Naive thymus-derived CD8-positive, alpha-beta T cell (primary cell): ENCODE results near the gene HNRNPL. TPM values are rescaled to one million over a fixed set of nuclear protein-coding genes. Genes with fewer than 3 reads are reported as not detected.
"Not testable (repeated sequence)": the region's sequence is repeated elsewhere in the genome, so short reads cannot be mapped to it uniquely, and the experiment has no call there.

Experiments
- ATAC-seq, 2 donors: fragments of 150-1000 bp; cut with Tn5 transposase in 1 of 2; sonication (Bioruptor Pico), chemical (Tn5 transposase) in 1 of 2; 1 replicate in 1 of 2; 2 replicates in 1 of 2; pipeline ENCODE4 v1.10.0; 2021; ENCODE audit warnings: mild to moderate bottlenecking in 2 of 2, moderate library complexity in 2 of 2
- POLR2A ChIA-PET: fragments of 350-600 bp; sonication (Branson Sonifier 250); formaldehyde crosslinking; loops from one replicate; lab custom pipeline; 2021; ENCODE audit warnings: antibody characterized with exemption; lab: Charles Lee
- DNase-seq, 10 donors: peaks; one replicate each; pipeline versions ENCODE4 v3.0.0 to v3.0.0-alpha.2; 2020 to 2022
- H3K27ac Mint-ChIP-seq, 10 donors: one replicate each; pipeline ENCODE4 v1.8.0; 2020 to 2022; ENCODE audit warnings: mild to moderate bottlenecking in 10 of 10, mixed read lengths in 10 of 10, moderate library complexity in 4 of 10, inconsistent platforms in 1 of 10
- H3K27me3 Mint-ChIP-seq, 5 donors: one replicate each; pipeline ENCODE4 v1.8.0; 2021 to 2022; ENCODE audit warnings: mixed read lengths in 5 of 5
- H3K36me3 Mint-ChIP-seq, 3 donors: one replicate each; pipeline ENCODE4 v1.8.0; 2020 to 2022; ENCODE audit warnings: mixed read lengths in 3 of 3, mild to moderate bottlenecking in 2 of 3, inconsistent platforms in 1 of 3
- H3K4me1 Mint-ChIP-seq, 4 donors: one replicate each; pipeline ENCODE4 v1.8.0; 2021 to 2022; ENCODE audit warnings: mixed read lengths in 4 of 4
- H3K4me3 Mint-ChIP-seq, 10 donors: one replicate each; pipeline ENCODE4 v1.8.0; 2020 to 2022; ENCODE audit warnings: mild to moderate bottlenecking in 10 of 10, mixed read lengths in 10 of 10, moderate library complexity in 6 of 10, inconsistent platforms in 1 of 10
- H3K9me3 Mint-ChIP-seq, 9 donors: one replicate each; pipeline ENCODE4 v1.8.0; 2020 to 2022; ENCODE audit warnings: mixed read lengths in 9 of 9, mild to moderate bottlenecking in 3 of 9, inconsistent platforms in 1 of 9, moderate library complexity in 1 of 9
- polyA plus RNA-seq, 3 donors: library from polyadenylated mRNA; unstranded; fragments of 300-500 nt; fragmentation: Illumina TruSeq; gene quantifications; one replicate each; pipeline ENCODE4 v1.2.3, GENCODE V29; 2021
- total RNA-seq, 8 experiments: library from RNA in 2 of 8; stranded (reverse) in 2 of 8; gene quantifications; one replicate each; pipeline ENCODE4 v1.2.3 and lab custom pipeline; 2021 to 2026

HNRNPL gene
- total and polyA plus RNA-seq, 5 experiments from 2014 or later = 70.6 to 406 (median 77.6) TPM

DNA sequence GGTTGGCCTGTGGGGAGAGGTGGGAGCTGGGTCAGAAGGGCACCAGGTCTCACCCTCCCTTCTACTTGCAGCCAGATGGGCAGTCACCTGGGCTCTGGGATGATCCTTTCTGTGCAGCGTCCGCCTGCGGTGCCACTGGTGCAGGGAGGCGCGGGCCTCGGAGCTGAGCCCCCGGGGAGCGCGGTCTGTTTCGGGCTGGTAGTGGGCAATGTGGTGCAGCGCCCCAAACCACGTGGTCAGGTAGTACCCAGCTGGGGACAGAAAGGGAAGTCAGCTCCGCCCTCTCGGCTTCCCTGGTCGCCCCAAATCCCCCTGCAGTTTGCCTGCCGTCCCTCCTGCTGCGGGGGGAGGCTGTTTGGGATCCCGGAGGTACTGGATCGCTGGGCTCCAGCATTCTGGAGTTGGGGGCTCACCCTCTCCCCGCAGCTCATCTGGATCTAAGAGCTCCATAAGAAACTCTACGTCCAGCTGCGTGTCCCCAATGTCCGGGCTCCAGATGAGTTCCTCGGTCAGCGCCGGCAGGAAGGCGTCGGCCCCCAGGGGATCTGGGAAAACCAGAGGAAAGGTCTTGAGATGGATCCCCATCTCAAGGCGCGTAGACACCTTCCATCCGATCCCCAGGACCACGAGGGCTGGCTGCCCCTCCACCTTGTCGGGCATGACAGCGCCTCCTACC is 19.5 kb upstream of the HNRNPL start:
- ATAC-seq = peak in 1 of 2 donors; percentile 24
- Mint-ChIP-seq H3K9me3 (peaks cover 0 to 2% (median 0%) of the 10 kb centered on the region in 9 donors), H3K27me3 (no peaks in the 10 kb centered on the region), H3K4me3 (peak overlapping the region; percentile 85 to 98 (median 92)), H3K36me3 (peaks cover 0 to 15% (median 5%) of the 10 kb centered on the region in 3 donors), H3K4me1 (peaks cover 28 to 67% (median 63%) of the 10 kb centered on the region in 4 donors), H3K27ac (peak overlapping the region; percentile 83 to 97 (median 92))
- POLR2A ChIA-PET = interaction anchor here (0.7 to 13.2 kb wide), 15 partner anchors 10 to 137 kb away, joined by 3 to 302 read pairs (median 7); partner anchors contain the start of genes CCER2, ECH1, HNRNPL and NFKBIB
- DNase-seq = peak in 3 of 10 donors; percentile 26 to 47 (median 30)

DNA sequence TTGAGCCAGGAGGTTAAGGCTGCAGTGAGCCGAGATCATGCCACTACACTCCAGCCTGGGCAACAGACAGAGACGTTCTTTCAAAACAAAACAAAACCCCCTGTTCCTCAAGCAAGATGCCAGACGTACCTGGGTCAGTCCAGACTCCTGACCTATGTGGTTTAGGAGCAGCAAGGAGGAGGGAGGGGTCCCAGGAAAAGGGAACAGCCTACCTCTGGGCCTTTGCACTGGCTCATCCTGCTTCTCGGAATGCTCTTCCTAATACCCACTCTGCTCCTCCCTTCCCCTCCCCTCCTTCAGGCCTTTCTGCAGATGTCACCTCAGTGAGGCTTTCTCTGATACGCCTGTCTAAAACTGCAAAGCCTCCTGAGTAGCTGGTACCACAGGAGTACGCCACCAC is 18.8 kb upstream of the HNRNPL start:
- Mint-ChIP-seq H3K9me3 (peaks cover 0 to 2% (median 0%) of the 10 kb centered on the region in 9 donors), H3K27ac (peak overlapping the region; percentile 74 to 97 (median 92)), H3K4me1 (peaks cover 29 to 70% (median 63%) of the 10 kb centered on the region in 4 donors), H3K36me3 (peaks cover 0 to 10% (median 5%) of the 10 kb centered on the region in 3 donors), H3K4me3 (peak overlapping the region; percentile 85 to 98 (median 92)), H3K27me3 (no peaks in the 10 kb centered on the region)
- ATAC-seq = no peak
- DNase-seq = no peak
- POLR2A ChIA-PET = interaction anchor here (1.2 to 13.2 kb wide), 12 partner anchors 11 to 136 kb away, joined by 4 to 302 read pairs (median 10); partner anchors contain the start of genes ECH1, HNRNPL, NFKBIB and RINL

DNA sequence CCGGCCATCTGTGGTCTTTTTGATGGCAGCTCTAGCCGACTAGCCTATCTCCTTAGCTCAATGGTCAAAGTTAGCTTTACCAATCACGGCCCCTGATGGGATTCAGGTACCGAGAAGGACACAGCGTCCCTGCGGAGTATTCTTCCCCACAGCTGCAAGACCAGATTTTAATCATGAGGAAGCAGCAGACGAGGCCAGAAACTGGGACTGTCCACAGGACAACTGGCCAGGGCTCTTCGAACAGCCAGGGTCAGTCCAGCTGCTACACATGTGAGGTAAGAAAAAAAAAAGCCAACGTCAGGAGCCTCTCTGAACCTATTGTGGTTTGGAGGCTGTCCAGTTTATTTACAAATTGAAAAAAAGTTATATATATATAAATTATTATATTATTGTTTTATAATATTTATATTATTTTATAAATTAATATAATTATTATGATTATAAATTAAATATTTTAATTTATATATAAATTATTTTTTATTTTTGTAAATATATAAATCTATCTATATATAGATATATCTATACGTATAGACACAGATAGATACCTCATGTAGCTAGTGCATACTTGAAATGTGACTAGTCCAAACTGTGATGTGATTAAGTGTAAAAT is 17.5 kb upstream of the HNRNPL start:
- H3K27me3 Mint-ChIP-seq = no peaks in the 10 kb centered on the region
- peaks cover 0 to 5% (median 0%) of the 10 kb centered on the region in 3 donors for H3K36me3 Mint-ChIP-seq
- H3K9me3 Mint-ChIP-seq = peaks cover 0 to 2% (median 0%) of the 10 kb centered on the region in 9 donors
- H3K4me3 Mint-ChIP-seq = peak overlapping the region in 2 of 10 donors; percentile 50 to 82
- peak overlapping the region in 8 of 10 donors; percentile 48 to 97 (median 91) for H3K27ac Mint-ChIP-seq
- DNase-seq = no peak
- ATAC-seq = no peak
- POLR2A ChIA-PET = interaction anchor here (2.4 to 13.2 kb wide), 4 partner anchors 10 to 26 kb away, joined by 10 to 302 read pairs (median 24); partner anchors contain the start of genes HNRNPL and RINL
- H3K4me1 Mint-ChIP-seq = peaks cover 28 to 69% (median 68%) of the 10 kb centered on the region in 4 donors

DNA sequence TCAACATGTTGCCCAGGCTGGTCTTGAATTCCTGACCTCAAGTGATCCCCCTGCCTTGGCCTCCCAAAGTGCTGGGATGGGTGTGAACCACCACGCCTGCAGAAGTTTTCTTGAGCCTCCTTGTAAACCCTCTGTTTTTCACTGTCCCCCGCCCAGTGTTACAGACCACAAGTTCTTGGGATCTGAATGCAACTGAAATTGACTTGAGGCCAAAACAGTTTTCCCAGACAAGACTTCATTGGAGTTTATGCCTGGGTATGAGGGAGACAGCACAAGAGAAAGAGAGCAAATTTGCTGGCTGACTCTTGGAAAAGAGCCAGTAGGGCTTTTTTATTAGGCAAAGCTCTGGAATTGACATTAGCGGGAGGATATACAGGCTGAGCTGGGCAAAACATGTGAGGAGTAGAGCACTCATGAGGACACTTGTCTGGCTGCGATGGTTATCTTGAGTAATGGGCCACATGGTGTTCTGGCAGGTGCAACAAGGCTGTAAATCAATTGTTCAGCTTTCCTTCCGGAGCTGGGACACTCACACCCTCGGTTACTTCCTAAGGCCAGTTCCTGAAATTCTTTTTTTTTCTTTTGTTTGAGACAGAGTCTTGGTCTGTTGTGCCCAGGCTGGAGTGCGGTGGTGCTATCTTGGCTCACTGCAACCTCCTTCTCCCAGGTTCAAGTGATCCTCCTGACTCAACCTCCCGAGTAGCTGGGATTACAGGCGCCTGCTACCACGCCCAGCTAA is 12.7 kb upstream of the HNRNPL start:
- H3K4me3 Mint-ChIP-seq = peak overlapping the region in 1 of 10 donors; percentile 26
- POLR2A ChIA-PET = interaction anchor here (1.3 to 13.2 kb wide), 2 partner anchors 12 to 16 kb away, joined by 4 to 302 read pairs; partner anchors contain the start of gene HNRNPL
- ATAC-seq (no peak), DNase-seq (no peak)
- no peaks in the 10 kb centered on the region for H3K27me3 Mint-ChIP-seq
- peak overlapping the region in 1 of 10 donors; percentile 69 for H3K27ac Mint-ChIP-seq
- H3K4me1 Mint-ChIP-seq = peaks cover 19 to 65% (median 44%) of the 10 kb centered on the region in 4 donors
- no peaks in the 10 kb centered on the region for H3K36me3 Mint-ChIP-seq
- H3K9me3 Mint-ChIP-seq = peaks cover 0 to 2% (median 0%) of the 10 kb centered on the region in 9 donors

DNA sequence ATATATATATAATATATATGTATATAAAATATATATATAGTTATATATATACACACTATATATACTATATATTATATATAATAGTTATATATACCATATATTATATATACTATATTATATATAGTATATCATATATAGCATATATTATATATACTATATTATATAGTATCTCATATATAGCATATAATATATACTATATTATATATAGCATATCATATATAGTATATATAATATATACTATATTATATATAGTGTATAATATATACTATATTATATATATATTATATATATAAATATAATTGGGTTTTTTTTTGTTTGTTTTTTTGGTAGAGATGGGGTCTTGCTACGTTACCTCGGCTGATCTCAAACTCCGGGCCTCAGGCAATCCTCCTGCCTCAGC is 11.6 kb upstream of the HNRNPL start:
- DNase-seq = no peak
- Mint-ChIP-seq H3K9me3 (peaks cover 0 to 4% (median 0%) of the 10 kb centered on the region in 9 donors), H3K27me3 (no peaks in the 10 kb centered on the region), H3K4me1 (peaks cover 22 to 68% (median 49%) of the 10 kb centered on the region in 4 donors), H3K36me3 (no peaks in the 10 kb centered on the region), H3K4me3 (no peak overlapping the region), H3K27ac (no peak overlapping the region)
- ATAC-seq = no peak
- POLR2A ChIA-PET = interaction anchor here (13.2 kb wide), 1 partner anchor 11 kb away, joined by 302 read pairs; the partner anchor contains the start of gene HNRNPL

DNA sequence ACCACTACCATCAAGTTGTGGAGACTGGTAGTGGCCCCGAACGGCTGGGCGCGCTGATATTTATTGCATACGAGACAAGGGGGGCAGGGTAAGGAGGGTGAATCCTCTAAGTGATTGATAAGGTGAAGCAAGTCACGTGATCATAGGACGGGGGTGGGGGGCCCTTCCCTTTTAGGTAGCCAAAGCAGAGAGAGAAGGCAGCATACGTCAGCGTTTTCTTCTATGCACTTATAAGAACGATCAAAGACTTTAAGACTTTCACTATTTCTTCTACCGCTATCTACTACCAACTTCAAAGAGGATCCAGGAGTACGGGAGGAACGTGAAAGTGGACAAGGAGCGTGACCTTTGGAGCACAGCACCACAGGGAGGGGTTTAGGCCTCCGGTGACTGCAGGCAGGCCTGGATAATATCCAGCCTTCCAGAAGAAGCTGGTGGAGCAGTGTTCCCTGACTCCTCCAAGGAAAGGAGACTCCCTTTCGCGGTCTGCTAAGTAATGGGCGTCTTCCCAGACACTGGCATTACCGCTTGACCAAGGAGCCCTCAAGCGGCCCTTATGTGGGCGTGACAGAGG is 9.9 kb upstream of the HNRNPL start:
- H3K27ac Mint-ChIP-seq = peak overlapping the region in 1 of 10 donors; percentile 22
- DNase-seq, H3K9me3 Mint-ChIP-seq, H3K36me3 Mint-ChIP-seq, ATAC-seq, H3K27me3 Mint-ChIP-seq: not testable (repeated sequence)
- POLR2A ChIA-PET = interaction anchor here (13.2 kb wide), 1 partner anchor 10 kb away, joined by 302 read pairs; the partner anchor contains the start of gene HNRNPL
- peak overlapping the region in 1 of 10 donors; percentile 22 for H3K4me3 Mint-ChIP-seq
- H3K4me1 Mint-ChIP-seq = peaks cover 13 to 57% (median 39%) of the 10 kb centered on the region in 4 donors

DNA sequence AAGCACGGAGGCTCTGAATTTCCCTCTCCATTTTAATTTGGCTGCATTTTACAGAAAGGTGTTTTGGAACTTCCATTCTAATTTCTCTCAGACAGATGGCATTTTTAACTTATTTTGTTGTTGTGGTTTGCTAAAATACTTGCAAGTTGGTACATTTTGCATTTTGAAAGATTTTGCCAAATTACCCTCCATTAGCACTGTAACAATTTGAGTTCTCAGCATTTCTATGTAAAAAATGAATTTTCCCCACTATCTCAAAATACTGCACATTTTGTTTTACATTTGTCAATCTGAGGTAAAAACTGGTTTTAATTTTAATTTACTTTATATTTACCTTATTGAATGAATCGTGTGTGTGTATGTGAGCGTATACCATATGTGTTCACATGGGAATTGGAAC is 7.0 kb upstream of the HNRNPL start:
- Mint-ChIP-seq H3K27ac (peak overlapping the region in 9 of 10 donors; percentile 31 to 92 (median 82)), H3K4me3 (peak overlapping the region in 8 of 10 donors; percentile 48 to 86 (median 66)), H3K27me3 (peaks cover 0 to 1% (median 0%) of the 10 kb centered on the region in 5 donors), H3K4me1 (peaks cover 10 to 52% (median 31%) of the 10 kb centered on the region in 4 donors), H3K9me3 (peaks cover 0 to 4% (median 0%) of the 10 kb centered on the region in 9 donors), H3K36me3 (no peaks in the 10 kb centered on the region)
- POLR2A ChIA-PET = interaction anchor here (0.6 to 2.3 kb wide), 8 partner anchors 7 to 57 kb away, joined by 3 to 22 read pairs (median 6); partner anchors contain the start of gene HNRNPL
- ATAC-seq (no peak), DNase-seq (no peak)

DNA sequence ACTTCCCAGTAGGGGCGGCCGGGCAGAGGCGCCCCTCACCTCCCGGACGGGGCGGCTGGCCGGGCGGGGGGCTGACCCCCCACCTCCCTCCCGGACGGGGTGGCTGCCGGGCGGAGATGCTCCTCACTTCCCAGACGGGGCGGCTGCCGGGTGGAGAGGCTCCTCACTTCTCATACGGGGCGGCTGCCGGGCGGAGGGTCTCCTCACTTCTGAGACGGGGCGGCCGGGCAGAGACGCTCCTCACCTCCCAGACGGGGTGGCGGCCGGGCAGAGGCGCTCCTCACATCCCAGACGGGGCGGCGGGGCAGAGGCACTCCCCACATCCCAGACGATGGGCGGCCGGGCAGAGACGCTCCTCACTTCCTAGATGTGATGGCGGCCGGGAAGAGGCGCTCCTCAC is 6.0 kb upstream of the HNRNPL start:
- H3K9me3 Mint-ChIP-seq, H3K36me3 Mint-ChIP-seq, POLR2A ChIA-PET, H3K27me3 Mint-ChIP-seq, DNase-seq, ATAC-seq: not testable (repeated sequence)
- Mint-ChIP-seq H3K4me3 (peak overlapping the region in 1 of 10 donors; percentile 42), H3K27ac (peak overlapping the region in 1 of 10 donors; percentile 17), H3K4me1 (peaks cover 18 to 53% (median 39%) of the 10 kb centered on the region in 4 donors)

DNA sequence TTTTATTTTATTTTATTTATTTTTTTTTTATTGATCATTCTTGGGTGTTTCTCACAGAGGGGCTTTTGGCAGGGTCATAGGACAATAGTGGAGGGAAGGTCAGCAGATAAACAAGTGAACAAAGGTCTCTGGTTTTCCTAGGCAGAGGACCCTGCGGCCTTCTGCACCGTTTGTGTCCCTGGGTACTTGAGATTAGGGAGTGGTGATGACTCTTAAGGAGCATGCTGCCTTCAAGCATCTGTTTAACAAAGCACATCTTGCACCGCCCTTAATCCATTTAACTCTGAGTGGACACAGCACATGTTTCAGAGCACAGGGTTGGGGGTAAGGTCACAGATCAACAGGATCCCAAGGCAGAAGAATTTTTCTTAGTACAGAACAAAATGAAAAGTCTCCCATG is 5.2 kb upstream of the HNRNPL start:
- Mint-ChIP-seq H3K4me1 (peaks cover 18 to 54% (median 40%) of the 10 kb centered on the region in 4 donors), H3K4me3 (peak overlapping the region in 1 of 10 donors; percentile 28), H3K27ac (peak overlapping the region in 1 of 10 donors; percentile 46)
- H3K27me3 Mint-ChIP-seq, H3K36me3 Mint-ChIP-seq, H3K9me3 Mint-ChIP-seq, DNase-seq, ATAC-seq: not testable (repeated sequence)
- POLR2A ChIA-PET = interaction anchor here (4.8 to 9.5 kb wide), 2 partner anchors 11 to 22 kb away, joined by 65 to 302 read pairs; partner anchors contain the start of gene RINL

DNA sequence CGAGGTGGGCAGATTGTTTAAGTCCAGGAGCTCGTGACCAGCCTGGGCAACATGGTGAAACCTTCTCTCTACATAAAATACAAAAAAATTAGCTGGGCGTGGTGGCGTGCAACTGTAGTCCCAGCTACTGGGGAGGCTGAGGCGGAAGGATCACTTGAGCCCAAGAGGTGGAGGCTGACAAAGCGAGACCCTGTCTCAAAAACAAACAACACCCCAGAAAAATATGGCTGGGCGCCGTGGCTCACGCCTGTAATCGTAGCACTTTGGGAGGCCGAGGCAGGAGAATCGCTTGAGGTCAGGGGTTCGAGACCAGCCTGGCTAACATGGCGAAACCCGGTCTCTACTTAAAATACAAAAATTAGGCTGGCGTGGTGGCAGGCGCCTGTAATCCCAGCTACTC is 3.4 kb upstream of the HNRNPL start:
- Mint-ChIP-seq H3K4me1 (peaks cover 25 to 53% (median 49%) of the 10 kb centered on the region in 4 donors), H3K9me3 (peaks cover 0 to 4% (median 0%) of the 10 kb centered on the region in 9 donors), H3K27ac (peak overlapping the region in 9 of 10 donors; percentile 95 to 98 (median 97)), H3K4me3 (peak overlapping the region; percentile 85 to 98 (median 92)), H3K27me3 (peaks cover 0 to 3% (median 0%) of the 10 kb centered on the region in 5 donors), H3K36me3 (peaks cover 0 to 10% (median 7%) of the 10 kb centered on the region in 3 donors)
- ATAC-seq (no peak), DNase-seq (no peak)
- POLR2A ChIA-PET = interaction anchor here (0.7 to 9.5 kb wide), 6 partner anchors 11 to 537 kb away, joined by 3 to 302 read pairs (median 48); partner anchors contain the start of genes ECH1, MRPS12, PAF1 and RINL
